ENCODE measurements around the gene RAD50. TPM values are rescaled to one million over a fixed set of nuclear protein-coding genes. Genes with fewer than 3 reads are reported as not detected.

RAD50 gene
- polyA plus RNA-seq, 1 donor (not counting 4 experiments of a cell fraction or from before 2014, with no cell fraction given): 26.3 TPM

GRCh38 chr5:132530946-132531345, 25.8 kb upstream of the RAD50 start:
- no peaks in the 10 kb centered on the region for H3K79me2 ChIP-seq (ENCODE audit: control insufficient read depth, insufficient read depth, low read length)
- H3K27ac ChIP-seq (ENCODE audit: control insufficient read depth, insufficient read depth, low read length): no peak overlapping the region
- no peak for DNase-seq (ENCODE audit: low read depth, low spot score)
- H3K9ac ChIP-seq (ENCODE audit: control insufficient read depth, extremely low read depth, insufficient read depth, low read length): no peak overlapping the region
- H3K4me1 ChIP-seq (ENCODE audit: control insufficient read depth, extremely low read depth, insufficient read depth, low read length): peaks cover 3% of the 10 kb centered on the region
- no peak overlapping the region for H3K4me2 ChIP-seq (ENCODE audit: control insufficient read depth, extremely low read depth, insufficient read depth, low read depth, low read length)
- TF ChIP-seq, protein P1, sequence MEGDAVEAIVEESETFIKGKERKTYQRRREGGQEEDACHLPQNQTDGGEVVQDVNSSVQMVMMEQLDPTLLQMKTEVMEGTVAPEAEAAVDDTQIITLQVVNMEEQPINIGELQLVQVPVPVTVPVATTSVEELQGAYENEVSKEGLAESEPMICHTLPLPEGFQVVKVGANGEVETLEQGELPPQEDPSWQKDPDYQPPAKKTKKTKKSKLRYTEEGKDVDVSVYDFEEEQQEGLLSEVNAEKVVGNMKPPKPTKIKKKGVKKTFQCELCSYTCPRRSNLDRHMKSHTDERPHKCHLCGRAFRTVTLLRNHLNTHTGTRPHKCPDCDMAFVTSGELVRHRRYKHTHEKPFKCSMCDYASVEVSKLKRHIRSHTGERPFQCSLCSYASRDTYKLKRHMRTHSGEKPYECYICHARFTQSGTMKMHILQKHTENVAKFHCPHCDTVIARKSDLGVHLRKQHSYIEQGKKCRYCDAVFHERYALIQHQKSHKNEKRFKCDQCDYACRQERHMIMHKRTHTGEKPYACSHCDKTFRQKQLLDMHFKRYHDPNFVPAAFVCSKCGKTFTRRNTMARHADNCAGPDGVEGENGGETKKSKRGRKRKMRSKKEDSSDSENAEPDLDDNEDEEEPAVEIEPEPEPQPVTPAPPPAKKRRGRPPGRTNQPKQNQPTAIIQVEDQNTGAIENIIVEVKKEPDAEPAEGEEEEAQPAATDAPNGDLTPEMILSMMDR (optimal IDR thresholded peaks at IDR 0.05 in 1 of 3, IDR thresholded peaks at IDR 0.05 in 1 of 3, conservative IDR thresholded peaks at IDR 0.05 in 1 of 3; ENCODE audit: extremely low read depth in 1 of 3, insufficient read depth in 2 of 3, low read length in 3 of 3): no peak
- no peak for TF ChIP-seq EZH2 (IDR thresholded peaks at IDR 0.05; ENCODE audit: low read length)
- no peaks in the 10 kb centered on the region for H3K9me1 ChIP-seq (ENCODE audit: control insufficient read depth, extremely low read depth, insufficient read depth, low read length)
- no peak for FAIRE-seq
- H3K27me3 ChIP-seq (ENCODE audit: control insufficient read depth, extremely low read depth, insufficient read depth, low read length): peaks cover 15% of the 10 kb centered on the region
- no peaks in the 10 kb centered on the region for H3K36me3 ChIP-seq (ENCODE audit: control insufficient read depth in 2 of 2, extremely low read depth in 1 of 2, insufficient read depth in 2 of 2, low read length in 2 of 2)
- no peak overlapping the region for H2AFZ ChIP-seq (ENCODE audit: control insufficient read depth, low read length)
- H3K9me3 ChIP-seq (ENCODE audit: control insufficient read depth, low read depth, low read length): no peaks in the 10 kb centered on the region
- H3K4me3 ChIP-seq (ENCODE audit: control insufficient read depth in 2 of 3, extremely low read depth in 1 of 3, insufficient read depth in 2 of 3, low read depth in 1 of 3, low read length in 3 of 3): no peak overlapping the region
- H4K20me1 ChIP-seq (ENCODE audit: control insufficient read depth, extremely low read depth, insufficient read depth, low read length): no peaks in the 10 kb centered on the region
- dilution Hi-C loops (cut with MboI; ENCODE audit: extremely low pct_ligation_motif_present, low sequenced_read_pairs): no loop called here

GRCh38 chr5:132539716-132540115, 17.1 kb upstream of the RAD50 start:
- H2AFZ ChIP-seq (ENCODE audit: control insufficient read depth, low read length): no peak overlapping the region
- dilution Hi-C loops (cut with MboI; ENCODE audit: extremely low pct_ligation_motif_present, low sequenced_read_pairs): no loop called here
- no peaks in the 10 kb centered on the region for H4K20me1 ChIP-seq (ENCODE audit: control insufficient read depth, extremely low read depth, insufficient read depth, low read length)
- H3K4me2 ChIP-seq (ENCODE audit: control insufficient read depth, extremely low read depth, insufficient read depth, low read depth, low read length): no peak overlapping the region
- FAIRE-seq (no peak), DNase-seq (ENCODE audit: low read depth, low spot score) (no peak)
- H3K4me3 ChIP-seq (ENCODE audit: control insufficient read depth in 2 of 3, extremely low read depth in 1 of 3, insufficient read depth in 2 of 3, low read depth in 1 of 3, low read length in 3 of 3): no peak overlapping the region
- no peaks in the 10 kb centered on the region for H3K36me3 ChIP-seq (ENCODE audit: control insufficient read depth in 2 of 2, extremely low read depth in 1 of 2, insufficient read depth in 2 of 2, low read length in 2 of 2)
- H3K27ac ChIP-seq (ENCODE audit: control insufficient read depth, insufficient read depth, low read length): no peak overlapping the region
- H3K9me3 ChIP-seq (ENCODE audit: control insufficient read depth, low read depth, low read length): no peaks in the 10 kb centered on the region
- H3K4me1 ChIP-seq (ENCODE audit: control insufficient read depth, extremely low read depth, insufficient read depth, low read length): no peaks in the 10 kb centered on the region
- no peaks in the 10 kb centered on the region for H3K9me1 ChIP-seq (ENCODE audit: control insufficient read depth, extremely low read depth, insufficient read depth, low read length)
- TF ChIP-seq, protein P1 (optimal IDR thresholded peaks at IDR 0.05 in 1 of 3, IDR thresholded peaks at IDR 0.05 in 1 of 3, conservative IDR thresholded peaks at IDR 0.05 in 1 of 3; ENCODE audit: extremely low read depth in 1 of 3, insufficient read depth in 2 of 3, low read length in 3 of 3): no peak
- no peak for TF ChIP-seq EZH2 (IDR thresholded peaks at IDR 0.05; ENCODE audit: low read length)
- no peak overlapping the region for H3K9ac ChIP-seq (ENCODE audit: control insufficient read depth, extremely low read depth, insufficient read depth, low read length)
- no peaks in the 10 kb centered on the region for H3K79me2 ChIP-seq (ENCODE audit: control insufficient read depth, insufficient read depth, low read length)
- H3K27me3 ChIP-seq (ENCODE audit: control insufficient read depth, extremely low read depth, insufficient read depth, low read length): peaks cover 13% of the 10 kb centered on the region

All from keratinocyte (primary cell).